ENCODE results near the gene KCNIP4.

DNA sequence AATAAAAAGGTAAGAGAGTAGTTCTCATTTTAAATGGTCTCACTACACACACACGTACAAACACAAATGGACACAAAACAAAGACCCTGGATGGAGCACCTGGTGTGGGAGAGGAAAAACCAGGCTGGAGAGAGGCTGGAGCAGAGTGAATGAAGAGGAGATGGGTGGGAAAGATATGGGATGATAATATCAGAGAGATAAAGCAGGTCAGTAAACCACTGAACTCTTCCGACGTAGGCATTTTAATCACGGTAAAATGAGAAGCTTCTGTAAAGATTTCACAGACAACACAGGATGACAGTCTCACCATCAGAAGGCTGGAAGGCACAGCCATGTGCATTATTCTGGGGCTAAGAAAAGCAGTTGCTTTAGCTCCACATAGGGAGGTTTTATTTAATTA, 532.8 kb downstream of the KCNIP4 start:
- TF ChIP-seq, protein P1, sequence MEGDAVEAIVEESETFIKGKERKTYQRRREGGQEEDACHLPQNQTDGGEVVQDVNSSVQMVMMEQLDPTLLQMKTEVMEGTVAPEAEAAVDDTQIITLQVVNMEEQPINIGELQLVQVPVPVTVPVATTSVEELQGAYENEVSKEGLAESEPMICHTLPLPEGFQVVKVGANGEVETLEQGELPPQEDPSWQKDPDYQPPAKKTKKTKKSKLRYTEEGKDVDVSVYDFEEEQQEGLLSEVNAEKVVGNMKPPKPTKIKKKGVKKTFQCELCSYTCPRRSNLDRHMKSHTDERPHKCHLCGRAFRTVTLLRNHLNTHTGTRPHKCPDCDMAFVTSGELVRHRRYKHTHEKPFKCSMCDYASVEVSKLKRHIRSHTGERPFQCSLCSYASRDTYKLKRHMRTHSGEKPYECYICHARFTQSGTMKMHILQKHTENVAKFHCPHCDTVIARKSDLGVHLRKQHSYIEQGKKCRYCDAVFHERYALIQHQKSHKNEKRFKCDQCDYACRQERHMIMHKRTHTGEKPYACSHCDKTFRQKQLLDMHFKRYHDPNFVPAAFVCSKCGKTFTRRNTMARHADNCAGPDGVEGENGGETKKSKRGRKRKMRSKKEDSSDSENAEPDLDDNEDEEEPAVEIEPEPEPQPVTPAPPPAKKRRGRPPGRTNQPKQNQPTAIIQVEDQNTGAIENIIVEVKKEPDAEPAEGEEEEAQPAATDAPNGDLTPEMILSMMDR (IDR thresholded peaks at IDR 0.05), result no peak
- no peak for TF ChIP-seq EZH2 (IDR thresholded peaks at IDR 0.05; ENCODE audit: borderline replicate concordance, insufficient read depth, low read depth, low read length, poor library complexity, severe bottlenecking)
